ENCODE measurements around the gene IVNS1ABP.

IVNS1ABP gene

DNA sequence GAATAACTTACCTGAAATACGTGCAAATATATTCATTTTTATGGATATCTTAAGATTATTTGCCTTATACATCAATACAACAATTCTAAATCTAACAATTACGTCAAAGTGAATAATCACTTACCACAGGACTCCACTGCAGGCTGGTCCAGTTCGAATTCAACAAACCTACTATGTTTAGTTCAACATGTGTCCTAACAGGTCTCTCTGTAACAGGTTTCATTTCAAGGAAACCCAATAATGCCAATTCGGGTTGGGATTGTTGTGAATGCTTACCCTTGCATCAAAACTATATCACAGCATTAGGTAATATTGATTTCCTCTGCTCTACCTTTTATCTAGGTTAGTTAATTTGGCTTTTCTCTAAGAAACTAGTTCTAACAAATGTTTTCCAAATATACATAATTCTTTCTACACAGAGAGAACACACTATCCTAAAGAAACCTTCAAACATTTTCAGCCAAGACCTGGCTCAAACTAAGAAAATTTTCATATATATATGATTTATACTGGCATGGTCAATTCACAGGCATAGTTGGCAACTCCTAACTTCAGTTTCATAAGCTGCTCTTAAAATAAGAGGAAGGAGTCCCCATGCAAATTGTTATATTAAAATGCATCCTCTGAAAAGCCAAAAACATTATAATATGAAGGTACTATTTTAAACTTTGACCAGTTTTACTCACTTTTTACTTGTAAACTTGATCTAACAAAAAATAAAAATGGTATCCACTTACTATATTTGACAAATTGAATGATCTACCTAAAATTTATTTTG lies 4.5 kb downstream of the IVNS1ABP start:
- H3K4me3 ChIP-seq (ENCODE audit: low read length), result no peak overlapping the region
- DNase-seq (ENCODE audit: low read depth), result no peak
- TF ChIP-seq, protein P1, sequence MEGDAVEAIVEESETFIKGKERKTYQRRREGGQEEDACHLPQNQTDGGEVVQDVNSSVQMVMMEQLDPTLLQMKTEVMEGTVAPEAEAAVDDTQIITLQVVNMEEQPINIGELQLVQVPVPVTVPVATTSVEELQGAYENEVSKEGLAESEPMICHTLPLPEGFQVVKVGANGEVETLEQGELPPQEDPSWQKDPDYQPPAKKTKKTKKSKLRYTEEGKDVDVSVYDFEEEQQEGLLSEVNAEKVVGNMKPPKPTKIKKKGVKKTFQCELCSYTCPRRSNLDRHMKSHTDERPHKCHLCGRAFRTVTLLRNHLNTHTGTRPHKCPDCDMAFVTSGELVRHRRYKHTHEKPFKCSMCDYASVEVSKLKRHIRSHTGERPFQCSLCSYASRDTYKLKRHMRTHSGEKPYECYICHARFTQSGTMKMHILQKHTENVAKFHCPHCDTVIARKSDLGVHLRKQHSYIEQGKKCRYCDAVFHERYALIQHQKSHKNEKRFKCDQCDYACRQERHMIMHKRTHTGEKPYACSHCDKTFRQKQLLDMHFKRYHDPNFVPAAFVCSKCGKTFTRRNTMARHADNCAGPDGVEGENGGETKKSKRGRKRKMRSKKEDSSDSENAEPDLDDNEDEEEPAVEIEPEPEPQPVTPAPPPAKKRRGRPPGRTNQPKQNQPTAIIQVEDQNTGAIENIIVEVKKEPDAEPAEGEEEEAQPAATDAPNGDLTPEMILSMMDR (IDR thresholded peaks at IDR 0.05; ENCODE audit: insufficient read depth, low read depth, low read length, missing control alignments), result no peak

DNA sequence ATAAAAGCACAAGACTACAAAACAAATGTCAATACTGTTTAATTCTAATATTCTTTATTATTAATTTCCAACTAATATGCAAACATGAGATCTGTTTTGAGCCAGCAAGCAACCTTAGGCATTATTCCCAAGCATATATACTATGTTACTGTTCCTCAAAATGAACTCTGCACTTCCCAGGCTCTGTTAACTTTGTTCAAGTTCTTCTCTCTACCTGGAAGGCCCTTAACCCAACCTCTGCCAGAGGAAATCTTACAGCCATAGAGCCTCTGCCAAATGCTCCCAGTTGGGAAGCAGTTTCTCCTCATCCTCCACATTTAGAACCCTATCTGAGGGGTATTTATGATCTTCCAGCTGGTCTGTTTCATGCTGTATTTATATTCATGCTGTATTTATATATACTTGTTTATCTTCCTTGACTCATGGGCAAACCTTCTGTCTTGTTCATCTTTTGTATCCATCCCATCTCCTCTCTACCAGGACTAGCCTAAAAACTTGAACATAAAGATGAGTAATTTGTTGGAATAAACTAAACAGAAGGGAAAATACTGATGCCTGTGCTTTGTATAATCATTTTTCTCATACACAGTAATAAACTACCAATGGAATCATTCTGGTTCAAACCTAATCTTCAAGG lies 5.3 kb downstream of the IVNS1ABP start:
- H3K4me3 ChIP-seq (ENCODE audit: low read length), result no peak overlapping the region
- TF ChIP-seq, protein P1 (IDR thresholded peaks at IDR 0.05; ENCODE audit: insufficient read depth, low read depth, low read length, missing control alignments), result no peak

DNA sequence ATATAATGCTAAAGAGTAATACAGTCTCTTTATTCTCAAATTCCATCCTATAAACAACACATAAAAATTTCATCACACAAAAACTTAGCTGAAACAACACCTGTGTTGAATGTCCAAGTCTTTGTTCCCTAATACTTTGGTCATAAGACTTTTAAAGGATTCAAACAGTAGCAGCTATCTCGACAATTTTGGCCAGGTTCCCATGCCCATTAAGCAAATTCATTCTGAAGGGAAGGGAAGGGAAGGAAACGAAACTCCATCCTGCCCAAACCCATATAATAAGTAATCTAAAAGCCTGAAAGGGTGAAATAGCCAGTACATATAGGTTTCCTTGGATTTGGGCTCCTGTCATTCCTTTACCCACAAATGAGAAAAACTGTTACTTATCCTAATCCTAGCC lies 7.5 kb downstream of the IVNS1ABP start:
- H3K4me3 ChIP-seq (ENCODE audit: low read length), result no peak overlapping the region
- TF ChIP-seq, protein P1 (IDR thresholded peaks at IDR 0.05; ENCODE audit: insufficient read depth, low read depth, low read length, missing control alignments), result no peak
- no peak for DNase-seq (ENCODE audit: low read depth)

More for the DNA sequence above, 5.3 kb downstream of the IVNS1ABP start:
- no peak for DNase-seq (ENCODE audit: low read depth)

DNA sequence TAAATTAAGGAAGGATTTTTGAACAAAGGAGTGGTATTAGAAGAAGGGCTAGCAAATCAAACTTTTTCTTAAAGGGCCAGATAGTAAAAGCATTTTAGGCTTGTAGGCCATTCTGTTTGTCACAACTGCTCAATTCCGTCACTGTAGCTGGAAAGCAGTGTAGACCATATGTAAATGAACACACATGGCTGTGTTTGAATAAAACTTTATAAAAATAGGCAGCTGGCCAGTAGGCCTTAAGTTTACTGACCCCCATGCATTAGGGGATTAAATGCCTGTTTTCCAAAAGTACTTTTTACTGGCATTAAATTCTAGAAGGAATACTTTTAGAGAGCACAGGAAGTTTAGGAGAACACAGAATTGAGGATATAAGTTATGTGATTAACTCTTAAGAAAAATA lies 8.9 kb downstream of the IVNS1ABP start:
- no peak for DNase-seq (ENCODE audit: low read depth)
- TF ChIP-seq, protein P1 (IDR thresholded peaks at IDR 0.05; ENCODE audit: insufficient read depth, low read depth, low read length, missing control alignments), result no peak

DNA sequence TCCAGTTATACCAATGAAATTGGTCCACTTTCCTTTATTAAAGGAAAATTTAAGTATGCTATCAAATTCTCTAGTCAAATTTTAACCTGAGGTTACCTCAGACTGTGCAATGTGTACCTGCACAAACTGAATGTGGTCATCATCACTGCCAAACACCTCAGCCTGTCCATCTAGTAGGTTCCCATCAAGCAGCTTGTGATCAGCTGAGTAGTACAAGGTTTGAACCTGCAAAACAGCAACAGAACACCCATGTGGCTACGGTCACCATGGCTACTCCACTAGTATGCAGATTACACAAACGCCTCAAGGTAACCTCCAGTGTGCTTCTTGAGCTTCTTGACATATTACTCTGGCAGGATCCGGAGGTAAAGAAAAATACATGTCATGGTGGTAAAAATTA lies 11.6 kb downstream of the IVNS1ABP start:
- no peak for DNase-seq (ENCODE audit: low read depth)
- no peak overlapping the region for H3K4me3 ChIP-seq (ENCODE audit: low read length)
- TF ChIP-seq, protein P1 (IDR thresholded peaks at IDR 0.05; ENCODE audit: insufficient read depth, low read depth, low read length, missing control alignments), result no peak

More for the DNA sequence above, 8.9 kb downstream of the IVNS1ABP start:
- no peak overlapping the region for H3K4me3 ChIP-seq (ENCODE audit: low read length)

DNA sequence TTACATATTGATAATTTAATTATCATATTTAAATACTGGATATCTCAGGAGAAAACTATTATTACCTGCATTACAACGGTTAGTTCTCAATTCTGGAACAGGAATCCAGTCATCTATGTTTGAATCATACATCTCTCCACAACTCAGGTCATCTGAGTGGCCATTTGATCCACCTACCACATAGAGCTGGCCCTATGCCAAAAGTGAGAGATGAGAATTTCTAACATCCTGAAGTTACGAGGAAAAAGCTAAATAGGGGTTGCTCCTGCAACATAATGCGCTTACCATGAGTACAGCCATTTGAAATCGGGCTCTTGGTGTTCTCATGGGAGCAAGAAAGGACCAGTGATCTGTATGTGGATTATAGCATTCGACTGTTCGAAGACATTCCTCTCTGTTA lies 16.9 kb downstream of the IVNS1ABP start:
- TF ChIP-seq, protein P1 (IDR thresholded peaks at IDR 0.05; ENCODE audit: insufficient read depth, low read depth, low read length, missing control alignments), result no peak
- no peak for DNase-seq (ENCODE audit: low read depth)
- no peak overlapping the region for H3K4me3 ChIP-seq (ENCODE audit: low read length)

Measured in epithelial cell of esophagus (primary cell).